ENCODE results near the gene ANXA9. TPM values are rescaled to one million over a fixed set of nuclear protein-coding genes. Genes with fewer than 3 reads are reported as not detected.

ANXA9 gene
- total RNA-seq, 4 donors from 2014 or later: 0.31 TPM; not detected in 3

- WGBS, 2 donors (ENCODE audit: low coverage in 1 of 2): 5 to 9% methylated on average over 2 to 4 of the region's 4 CpGs
- Histone ChIP-seq H3K4me1 (peaks cover 0 to 75% (median 36%) of the 10 kb centered on the region in 3 donors), H3K27me3 (no peaks in the 10 kb centered on the region), H3K27ac (peak overlapping the region; percentile 31 to 89 (median 87)), H3K4me3 (peak overlapping the region; percentile 74 to 78), H3K9me3 (no peaks in the 10 kb centered on the region), H3K36me3 (peaks cover 0 to 1% of the 10 kb centered on the region in 2 donors)
- TF ChIP-seq EP300 (IDR thresholded peaks at IDR 0.05) (no peak), POLR2A (IDR thresholded peaks at IDR 0.05) (no peak)
- no peak for ATAC-seq
Observed at GRCh38 chr1:151007853-151008243, 25.8 kb downstream of the ANXA9 start.

- H3K27ac ChIP-seq: peak within 1 kb of the TSS; percentile 48 to 89 (median 87)
- H3K4me1 ChIP-seq: peaks cover 0 to 75% (median 29%) of the 10 kb centered on the region in 3 donors
- H3K9me3 ChIP-seq: no peaks in the 10 kb centered on the region
- peak within 1 kb of the TSS; percentile 74 to 78 for H3K4me3 ChIP-seq
- TF ChIP-seq POLR2AphosphoS5 (IDR thresholded peaks at IDR 0.05): peak; percentile 43
- TF ChIP-seq POLR2A (IDR thresholded peaks at IDR 0.05): peak; percentile 26 to 43
- TF ChIP-seq, protein P1, sequence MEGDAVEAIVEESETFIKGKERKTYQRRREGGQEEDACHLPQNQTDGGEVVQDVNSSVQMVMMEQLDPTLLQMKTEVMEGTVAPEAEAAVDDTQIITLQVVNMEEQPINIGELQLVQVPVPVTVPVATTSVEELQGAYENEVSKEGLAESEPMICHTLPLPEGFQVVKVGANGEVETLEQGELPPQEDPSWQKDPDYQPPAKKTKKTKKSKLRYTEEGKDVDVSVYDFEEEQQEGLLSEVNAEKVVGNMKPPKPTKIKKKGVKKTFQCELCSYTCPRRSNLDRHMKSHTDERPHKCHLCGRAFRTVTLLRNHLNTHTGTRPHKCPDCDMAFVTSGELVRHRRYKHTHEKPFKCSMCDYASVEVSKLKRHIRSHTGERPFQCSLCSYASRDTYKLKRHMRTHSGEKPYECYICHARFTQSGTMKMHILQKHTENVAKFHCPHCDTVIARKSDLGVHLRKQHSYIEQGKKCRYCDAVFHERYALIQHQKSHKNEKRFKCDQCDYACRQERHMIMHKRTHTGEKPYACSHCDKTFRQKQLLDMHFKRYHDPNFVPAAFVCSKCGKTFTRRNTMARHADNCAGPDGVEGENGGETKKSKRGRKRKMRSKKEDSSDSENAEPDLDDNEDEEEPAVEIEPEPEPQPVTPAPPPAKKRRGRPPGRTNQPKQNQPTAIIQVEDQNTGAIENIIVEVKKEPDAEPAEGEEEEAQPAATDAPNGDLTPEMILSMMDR (IDR thresholded peaks at IDR 0.05): peak in 1 of 4 experiments; percentile 41
- TF ChIP-seq EP300 (IDR thresholded peaks at IDR 0.05): no peak
- no peaks in the 10 kb centered on the region for H3K27me3 ChIP-seq
- ATAC-seq: peak; percentile 93
- 0% methylated on average over 16 of the region's 69 CpGs for WGBS, 2 donors (ENCODE audit: low coverage in 1 of 2)
- peaks cover 0 to 8% of the 10 kb centered on the region in 2 donors for H3K36me3 ChIP-seq
Observed at GRCh38 chr1:151008244-151009205, 26.4 kb downstream of the ANXA9 start, which contains the start of gene PRUNE1. Gene PRUNE1 (plus strand): TSS chr1:151008449. CDS start chr1:151008633, 184 bp downstream.

- no peak for ATAC-seq
- Histone ChIP-seq H3K27me3 (no peaks in the 10 kb centered on the region), H3K9me3 (no peaks in the 10 kb centered on the region), H3K4me1 (peaks cover 0 to 71% (median 23%) of the 10 kb centered on the region in 3 donors), H3K36me3 (peaks cover 0 to 10% of the 10 kb centered on the region in 2 donors), H3K27ac (peak overlapping the region; percentile 0 to 89 (median 87)), H3K4me3 (peak overlapping the region; percentile 74 to 78)
- TF ChIP-seq, protein P1 (IDR thresholded peaks at IDR 0.05): no peak
- TF ChIP-seq POLR2A (IDR thresholded peaks at IDR 0.05): no peak
- TF ChIP-seq POLR2AphosphoS5 (IDR thresholded peaks at IDR 0.05): no peak
- TF ChIP-seq EP300 (IDR thresholded peaks at IDR 0.05): no peak
- WGBS, 2 donors (ENCODE audit: low coverage in 1 of 2): 29 to 33% methylated on average over 2 of the region's 3 CpGs
Observed at GRCh38 chr1:151009206-151009587, 27.1 kb downstream of the ANXA9 start.

DNA sequence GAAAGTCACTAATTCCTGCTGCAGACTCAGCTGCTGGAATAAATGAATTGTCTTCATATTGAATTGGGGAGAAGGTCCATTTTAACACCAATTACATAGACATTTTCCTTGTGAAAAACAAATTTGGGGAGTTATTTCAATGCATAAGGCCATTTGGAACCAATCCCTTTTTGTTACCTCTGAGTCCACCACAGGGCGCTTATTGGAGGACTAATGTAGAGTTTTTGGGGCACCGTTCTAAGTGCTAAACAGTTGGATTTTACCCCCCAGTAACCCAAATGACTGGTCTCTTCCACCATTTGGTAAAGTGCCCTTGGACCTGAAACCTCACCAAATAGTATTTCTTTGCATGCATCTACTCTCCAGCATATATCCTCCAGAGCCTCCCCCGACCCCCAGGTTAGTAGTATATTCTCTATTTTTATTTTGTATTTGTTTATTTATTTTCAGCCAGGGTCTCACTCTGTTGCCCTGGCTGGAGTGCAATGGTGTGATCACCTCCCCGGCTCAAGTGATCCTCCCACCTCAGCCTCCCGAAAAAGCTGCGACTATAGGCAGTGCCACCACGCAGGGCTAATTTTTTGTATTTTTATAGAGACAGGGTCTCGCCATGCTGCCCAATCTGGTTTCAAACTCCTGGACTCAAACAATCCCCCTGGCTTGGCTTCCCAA, 27.7 kb downstream of the ANXA9 start:
- no peak for ATAC-seq
- Histone ChIP-seq H3K36me3 (peaks cover 0 to 14% of the 10 kb centered on the region in 2 donors), H3K4me3 (peak overlapping the region in 1 of 2 donors; percentile 78), H3K27me3 (no peaks in the 10 kb centered on the region), H3K4me1 (peaks cover 0 to 65% (median 18%) of the 10 kb centered on the region in 3 donors), H3K27ac (peak overlapping the region in 3 of 4 donors; percentile 87 to 89 (median 87)), H3K9me3 (no peaks in the 10 kb centered on the region)
- WGBS, 2 donors (ENCODE audit: low coverage in 1 of 2): 88 to 93% methylated on average over 2 to 8 of the region's 8 CpGs
- TF ChIP-seq POLR2AphosphoS5 (IDR thresholded peaks at IDR 0.05): no peak
- TF ChIP-seq EP300 (IDR thresholded peaks at IDR 0.05): no peak
- no peak for TF ChIP-seq POLR2A (IDR thresholded peaks at IDR 0.05)
- TF ChIP-seq, protein P1 (IDR thresholded peaks at IDR 0.05): no peak

- Histone ChIP-seq H3K4me1 (peaks cover 0 to 59% (median 13%) of the 10 kb centered on the region in 3 donors), H3K4me3 (no peak overlapping the region), H3K27me3 (no peaks in the 10 kb centered on the region), H3K9me3 (no peaks in the 10 kb centered on the region), H3K36me3 (peaks cover 0 to 16% of the 10 kb centered on the region in 2 donors), H3K27ac (no peak overlapping the region)
- TF ChIP-seq, protein P1 (IDR thresholded peaks at IDR 0.05): no peak
- TF ChIP-seq POLR2A (IDR thresholded peaks at IDR 0.05) (no peak), POLR2AphosphoS5 (IDR thresholded peaks at IDR 0.05) (no peak), EP300 (IDR thresholded peaks at IDR 0.05) (no peak)
- no peak for ATAC-seq
- 74 to 85% methylated on average over 2 to 3 of the region's 3 CpGs for WGBS, 2 donors (ENCODE audit: low coverage in 1 of 2)
Observed at GRCh38 chr1:151010346-151010726, 28.2 kb downstream of the ANXA9 start.

Measured in gastroesophageal sphincter (tissue), 4 donors.